ENCODE results near the gene LCN6. TPM values are rescaled to one million over a fixed set of nuclear protein-coding genes. Genes with fewer than 3 reads are reported as not detected.

The LCN6 gene
- polyA plus RNA-seq, 3 donors = not detected

GRCh38 chr9:136720251-136720897, 28.0 kb downstream of the LCN6 start:
- DNase-seq = no peak
- Histone ChIP-seq H3K4me2 (replicated peaks; ENCODE audit: extremely low read depth, low read length, poor library complexity, severe bottlenecking) (no peak overlapping the region), H3K27me3 (ENCODE audit: control insufficient read depth in 2 of 2, insufficient read depth in 2 of 2, low read length in 2 of 2) (peaks cover 0 to 9% of the 10 kb centered on the region in 2 donors), H3K4me3 (replicated peaks in 1 of 3; ENCODE audit: low read depth in 2 of 3, low read length in 3 of 3) (no peak overlapping the region), H4K20me1 (ENCODE audit: insufficient read depth, low read length) (peaks cover 58% of the 10 kb centered on the region), H3K79me2 (ENCODE audit: insufficient read depth, low read length) (peaks cover 15% of the 10 kb centered on the region), H3K9ac (ENCODE audit: insufficient read depth, low read length, poor library complexity, severe bottlenecking) (no peak overlapping the region), H3K36me3 (replicated peaks in 1 of 2; ENCODE audit: control insufficient read depth in 1 of 2, insufficient read depth in 2 of 2, low read length in 2 of 2) (peaks cover 34% of the 10 kb centered on the region in 2 donors), H3K4me1 (ENCODE audit: control insufficient read depth in 1 of 2, insufficient read depth in 2 of 2, low read length in 2 of 2) (peaks cover 11 to 15% of the 10 kb centered on the region in 2 donors), H2AFZ (ENCODE audit: insufficient read depth, low read depth, low read length, poor library complexity, severe bottlenecking) (no peak overlapping the region), H3K27ac (ENCODE audit: low read depth in 1 of 2, low read length in 2 of 2) (no peak overlapping the region), H3K9me3 (replicated peaks in 1 of 2; ENCODE audit: control insufficient read depth in 1 of 2, insufficient read depth in 1 of 2, low read length in 2 of 2) (no peaks in the 10 kb centered on the region)
- Mint-ChIP-seq H3K36me3 (peaks cover 20 to 33% of the 10 kb centered on the region in 2 donors), H3K27ac (peak overlapping the region in 3 of 7 donors; percentile 8 to 46 (median 21)), H3K9me3 (no peaks in the 10 kb centered on the region), H3K4me3 (no peak overlapping the region), H3K4me1 (peaks cover 18% of the 10 kb centered on the region), H3K27me3 (ENCODE audit: low read depth in 3 of 3) (peaks cover 7 to 35% (median 19%) of the 10 kb centered on the region in 3 donors)
- TF ChIP-seq CTCF (IDR thresholded peaks at IDR 0.05) = no peak
- intact Hi-C loops (cut with micrococcal nuclease) = loop anchor here in 1 of 2 donors (10.0 kb wide), 1 partner anchor 236 kb away; the partner anchor contains the start of gene SEC16A
- 85% methylated on average over 9 of the region's 20 CpGs for WGBS (ENCODE audit: insufficient coverage)

- H3K27me3 ChIP-seq (ENCODE audit: control insufficient read depth in 2 of 2, insufficient read depth in 2 of 2, low read length in 2 of 2) = peaks cover 0 to 19% of the 10 kb centered on the region in 2 donors
- H3K79me2 ChIP-seq (ENCODE audit: insufficient read depth, low read length) = peaks cover 6% of the 10 kb centered on the region
- no peak overlapping the region for H3K9ac ChIP-seq (ENCODE audit: insufficient read depth, low read length, poor library complexity, severe bottlenecking)
- WGBS (ENCODE audit: insufficient coverage) = 50% methylated on average over 22 of the region's 24 CpGs
- H3K4me2 ChIP-seq (replicated peaks; ENCODE audit: extremely low read depth, low read length, poor library complexity, severe bottlenecking) = no peak overlapping the region
- intact Hi-C loops (cut with micrococcal nuclease) = no loop called here
- no peaks in the 10 kb centered on the region for H3K9me3 ChIP-seq (replicated peaks in 1 of 2; ENCODE audit: control insufficient read depth in 1 of 2, insufficient read depth in 1 of 2, low read length in 2 of 2)
- no peaks in the 10 kb centered on the region for H3K9me3 Mint-ChIP-seq
- H3K4me3 Mint-ChIP-seq = no peak overlapping the region
- peak overlapping the region in 3 of 7 donors; percentile 25 to 83 (median 46) for H3K27ac Mint-ChIP-seq
- peak; percentile 65 to 87 (median 81) for DNase-seq
- H2AFZ ChIP-seq (ENCODE audit: insufficient read depth, low read depth, low read length, poor library complexity, severe bottlenecking) = no peak overlapping the region
- no peak overlapping the region for H3K27ac ChIP-seq (ENCODE audit: low read depth in 1 of 2, low read length in 2 of 2)
- H3K4me1 Mint-ChIP-seq = peaks cover 21% of the 10 kb centered on the region
- H3K4me1 ChIP-seq (ENCODE audit: control insufficient read depth in 1 of 2, insufficient read depth in 2 of 2, low read length in 2 of 2) = peaks cover 16 to 21% of the 10 kb centered on the region in 2 donors
- peaks cover 15 to 45% (median 22%) of the 10 kb centered on the region in 3 donors for H3K27me3 Mint-ChIP-seq (ENCODE audit: low read depth in 3 of 3)
- TF ChIP-seq CTCF (IDR thresholded peaks at IDR 0.05) = no peak
- H3K36me3 Mint-ChIP-seq = peaks cover 15 to 22% of the 10 kb centered on the region in 2 donors
- no peak overlapping the region for H3K4me3 ChIP-seq (replicated peaks in 1 of 3; ENCODE audit: low read depth in 2 of 3, low read length in 3 of 3)
- H3K36me3 ChIP-seq (replicated peaks in 1 of 2; ENCODE audit: control insufficient read depth in 1 of 2, insufficient read depth in 2 of 2, low read length in 2 of 2) = peaks cover 24 to 27% of the 10 kb centered on the region in 2 donors
- peaks cover 47% of the 10 kb centered on the region for H4K20me1 ChIP-seq (ENCODE audit: insufficient read depth, low read length)
These were observed 29.0 kb downstream of the LCN6 start for GRCh38 chr9:136719195-136719880.

All from CD14-positive monocyte (primary cell).